HG02981 (cell line): ENCODE measurements around the gene IHH.
A peak's percentile ranks its signal among the peaks of the same experiment; 100 is the strongest.

Source experiments
- ATAC-seq: cut with Tn5 transposase; IDR thresholded peaks from one replicate; pipeline ENCODE4 v1.9.1; 2021; ENCODE audit warnings: mild to moderate bottlenecking, moderate library complexity; ENCODE audit not compliant: unreplicated experiment

The IHH gene

DNA sequence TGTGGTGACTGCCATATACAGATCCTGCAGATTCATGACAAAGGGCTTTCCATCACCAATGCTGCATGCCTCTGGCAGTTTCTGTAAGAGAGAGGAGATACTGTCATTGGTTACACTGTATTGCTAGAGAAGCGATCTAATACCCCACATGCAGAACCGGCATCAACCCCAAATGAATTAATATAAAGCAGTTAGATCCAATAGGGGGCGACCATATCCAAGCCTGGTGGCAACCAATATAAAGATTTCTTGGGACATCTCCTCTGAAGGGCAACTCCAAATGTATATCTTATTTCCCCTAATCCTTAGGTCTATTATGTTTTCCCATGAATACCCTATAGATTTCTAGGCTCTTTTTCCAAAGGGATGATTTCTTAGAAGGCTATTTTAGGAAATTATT lies 17.4 kb upstream of the IHH start:
- ATAC-seq = no peak

DNA sequence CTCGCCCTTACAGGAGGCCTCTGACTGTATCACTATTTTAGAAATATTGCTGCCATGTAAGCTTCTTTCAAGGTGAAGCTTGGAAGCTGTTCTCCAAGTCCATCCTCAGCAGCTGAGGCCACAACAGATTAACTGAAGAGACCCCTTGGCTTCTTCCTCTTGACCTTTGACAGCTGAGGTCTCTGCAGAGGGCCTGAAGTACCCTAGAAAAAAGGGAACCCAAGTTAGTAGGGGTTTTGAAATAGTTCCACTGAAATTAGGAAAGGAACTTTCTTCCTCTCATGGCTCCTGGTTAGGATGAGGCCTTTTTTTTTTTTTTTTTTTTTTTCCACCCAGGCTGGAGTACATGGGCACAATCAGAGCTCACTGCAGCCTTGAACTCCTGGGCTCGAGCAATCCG lies 15.5 kb upstream of the IHH start:
- ATAC-seq = no peak

DNA sequence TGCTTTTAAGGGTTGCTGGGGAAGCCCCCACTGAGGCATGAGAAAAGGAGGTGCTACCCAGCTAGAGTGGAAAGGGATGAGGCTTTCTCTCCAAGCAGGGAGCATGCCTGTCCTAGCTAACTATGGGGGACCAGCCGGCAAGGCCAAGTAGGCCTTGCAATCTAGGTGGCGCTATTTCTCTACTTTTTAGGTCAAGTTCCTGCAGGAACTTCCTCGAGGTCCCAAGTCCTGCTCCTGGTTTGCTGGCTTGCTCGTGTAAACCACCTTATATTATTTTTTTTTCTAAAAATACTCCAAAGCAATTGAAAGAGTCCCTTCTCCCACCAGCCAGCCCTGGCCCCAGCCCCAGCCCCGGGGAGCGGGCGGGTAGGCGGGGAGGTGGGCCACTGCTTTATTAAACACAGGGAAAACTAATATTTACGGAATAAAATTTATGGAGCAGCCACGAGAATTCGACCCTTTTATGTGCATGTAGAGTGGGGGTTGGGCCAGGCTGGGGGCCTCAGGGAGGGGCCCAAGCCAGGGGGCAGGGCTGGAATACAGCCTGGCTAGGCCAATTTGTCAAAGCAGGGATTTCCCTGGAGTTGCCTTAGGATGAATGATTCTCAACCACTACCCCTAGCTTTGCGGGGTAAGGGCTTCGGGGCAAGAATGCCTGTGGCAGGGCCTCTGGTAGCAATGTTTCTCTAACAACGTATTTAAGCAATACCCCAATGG lies 12.8 kb upstream of the IHH start:
- ATAC-seq = no peak

DNA sequence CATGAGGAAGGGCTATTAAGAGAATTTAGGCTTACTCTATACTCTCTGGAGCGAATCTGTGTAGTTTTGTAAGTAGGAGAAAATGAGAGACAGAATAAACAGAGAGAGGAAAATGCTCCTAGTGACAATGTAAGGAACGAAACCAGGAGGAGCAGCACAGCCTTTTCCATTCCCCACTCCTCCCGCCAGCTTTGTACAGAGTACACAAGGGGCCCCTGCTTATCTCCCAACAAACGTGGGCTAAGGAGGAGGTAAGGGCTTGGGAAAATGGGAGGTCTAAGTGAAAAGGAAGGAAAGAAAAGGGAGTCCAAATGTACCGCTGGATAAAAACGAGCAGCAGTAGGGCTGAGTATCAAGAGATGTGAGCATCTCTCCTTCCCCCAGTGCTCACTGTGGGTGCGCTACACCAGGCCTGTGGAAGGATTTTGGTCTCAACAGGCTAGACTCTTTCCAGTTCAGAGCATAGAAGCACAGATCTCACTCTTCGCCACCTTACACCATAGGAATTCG lies 12.1 kb upstream of the IHH start:
- no peak for ATAC-seq

DNA sequence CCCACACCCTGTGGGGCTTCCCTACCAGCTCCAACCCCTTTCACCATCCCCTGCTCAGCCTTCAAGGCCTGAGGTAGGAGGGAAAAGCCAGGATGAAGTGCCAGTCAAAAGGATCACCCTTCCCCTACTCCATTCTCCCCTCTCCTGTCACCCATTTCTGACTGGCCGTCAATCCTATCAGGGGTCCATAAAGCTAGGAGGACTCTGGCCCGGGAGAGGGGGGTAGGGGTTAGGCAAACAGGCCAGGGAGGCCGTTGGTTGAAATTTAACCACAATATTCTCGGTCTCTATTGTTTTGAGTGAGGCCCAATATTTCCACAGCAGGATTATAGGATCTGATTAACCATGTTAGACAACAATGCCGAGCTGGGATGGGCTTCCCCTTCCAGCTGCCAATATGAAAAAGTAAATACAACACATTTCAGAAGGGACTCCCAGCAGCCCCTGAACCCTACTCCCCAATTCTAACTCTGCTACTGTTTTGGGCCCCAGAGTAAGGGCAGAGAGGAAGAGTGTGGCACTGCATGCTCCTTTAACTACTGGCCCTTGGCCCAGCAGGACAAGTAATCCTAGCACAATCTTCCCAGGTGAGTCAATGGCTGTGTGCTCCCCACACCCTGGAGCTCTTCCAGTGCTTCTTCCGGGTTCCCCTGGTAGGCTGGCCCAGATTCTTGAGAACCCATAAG lies 10.6 kb upstream of the IHH start:
- ATAC-seq = no peak

DNA sequence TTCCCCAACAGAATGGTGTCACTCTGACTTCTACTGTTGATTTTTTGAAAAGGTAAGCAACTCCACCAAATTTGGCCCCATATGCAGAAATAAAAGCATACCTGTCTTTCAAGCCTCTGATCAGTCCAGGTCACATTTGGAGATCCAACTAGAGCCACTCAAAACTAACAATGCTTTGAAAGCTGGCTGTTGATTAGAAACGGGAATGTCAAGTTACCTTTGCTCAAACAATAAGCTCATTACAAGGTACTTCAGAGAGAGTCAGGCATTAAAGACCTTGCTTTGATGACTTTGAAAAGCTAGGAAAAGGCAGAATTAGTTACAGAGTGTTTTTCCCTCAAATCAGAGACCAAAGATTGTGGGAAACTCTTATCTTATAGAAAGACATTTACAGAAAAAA lies 4.8 kb upstream of the IHH start:
- ATAC-seq = no peak

DNA sequence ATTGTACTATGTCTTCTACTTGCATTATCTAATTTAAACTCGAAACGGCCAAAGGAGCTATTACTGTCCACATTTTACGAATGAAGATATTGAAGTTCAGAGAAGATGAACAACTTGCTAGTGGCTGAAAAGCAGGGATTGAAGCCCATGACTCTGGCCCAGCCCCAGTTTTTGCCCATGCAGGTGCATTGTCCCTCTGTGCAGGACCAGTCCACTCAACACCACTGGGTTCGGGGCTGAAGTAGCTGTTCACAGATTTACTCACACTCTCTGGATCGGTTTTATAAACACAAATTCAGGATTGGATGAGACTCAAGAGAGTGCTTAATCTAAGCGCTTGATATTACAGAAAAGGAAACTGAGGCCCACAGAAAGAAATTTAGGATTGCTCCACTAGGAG lies 1.4 kb upstream of the IHH start:
- ATAC-seq = no peak

DNA sequence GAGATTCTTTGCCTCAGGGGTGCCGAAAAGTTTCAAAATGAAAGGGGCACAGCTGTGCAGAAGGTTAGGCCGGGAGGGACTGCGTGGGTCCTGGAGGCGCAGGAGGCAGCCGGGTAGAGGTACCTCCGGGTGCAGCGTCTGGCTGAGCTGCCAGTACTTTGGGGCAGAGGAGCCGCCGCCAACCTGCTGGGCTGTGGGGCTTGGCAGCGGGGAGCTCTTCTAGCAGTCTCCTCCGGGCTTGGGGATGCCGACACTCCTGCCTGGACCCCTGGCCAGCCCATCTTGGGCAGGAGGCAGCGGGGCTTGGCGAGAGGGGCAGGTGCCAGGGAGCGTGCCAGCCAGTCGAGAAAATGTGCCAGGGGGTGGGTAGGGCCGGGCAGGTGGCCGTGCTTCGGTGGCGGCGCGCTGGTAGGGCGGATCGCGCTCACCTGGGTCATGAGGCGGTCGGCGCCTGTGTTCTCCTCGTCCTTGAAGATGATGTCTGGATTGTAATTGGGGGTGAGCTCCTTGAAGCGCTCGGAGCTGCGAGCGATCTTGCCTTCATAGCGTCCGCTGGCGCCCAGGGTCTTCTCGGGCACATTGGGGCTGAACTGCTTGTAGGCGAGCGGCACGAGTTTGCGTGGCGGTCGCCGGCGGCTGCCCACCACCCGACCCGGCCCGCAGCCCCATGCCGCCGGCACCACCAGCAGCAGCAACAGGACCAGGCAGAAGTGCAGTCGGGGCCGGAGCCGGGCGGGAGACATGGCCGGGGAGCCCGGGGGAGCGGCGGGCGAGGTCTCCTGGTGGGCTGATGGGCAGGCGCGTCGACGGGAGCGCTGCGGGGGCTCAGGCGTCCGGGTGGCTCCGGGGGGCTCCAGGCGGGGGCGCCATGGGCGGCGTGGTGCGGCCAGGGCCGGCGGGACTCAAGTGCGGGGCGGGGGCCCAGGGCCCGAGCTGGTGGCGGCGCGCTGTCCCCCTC lies 717 bp downstream of the IHH start:
- ATAC-seq = no peak

DNA sequence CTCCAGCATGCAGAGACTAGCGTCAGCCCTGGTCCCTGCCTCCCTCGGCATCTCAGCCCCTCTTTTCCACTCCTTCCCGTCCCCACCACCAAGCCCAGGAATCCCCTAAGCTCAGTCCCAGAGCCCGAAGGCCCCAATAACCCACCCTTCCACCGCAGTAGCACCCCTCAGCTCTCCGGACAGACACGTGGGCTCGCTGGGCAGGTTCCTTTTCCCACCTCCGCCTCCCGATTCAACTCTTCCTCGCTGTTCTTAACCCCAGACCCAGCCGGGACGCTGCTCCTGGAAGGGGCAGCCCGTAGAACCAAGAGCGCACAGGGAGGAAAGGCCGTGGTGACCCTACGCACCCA lies 1.4 kb downstream of the IHH start:
- no peak for ATAC-seq

DNA sequence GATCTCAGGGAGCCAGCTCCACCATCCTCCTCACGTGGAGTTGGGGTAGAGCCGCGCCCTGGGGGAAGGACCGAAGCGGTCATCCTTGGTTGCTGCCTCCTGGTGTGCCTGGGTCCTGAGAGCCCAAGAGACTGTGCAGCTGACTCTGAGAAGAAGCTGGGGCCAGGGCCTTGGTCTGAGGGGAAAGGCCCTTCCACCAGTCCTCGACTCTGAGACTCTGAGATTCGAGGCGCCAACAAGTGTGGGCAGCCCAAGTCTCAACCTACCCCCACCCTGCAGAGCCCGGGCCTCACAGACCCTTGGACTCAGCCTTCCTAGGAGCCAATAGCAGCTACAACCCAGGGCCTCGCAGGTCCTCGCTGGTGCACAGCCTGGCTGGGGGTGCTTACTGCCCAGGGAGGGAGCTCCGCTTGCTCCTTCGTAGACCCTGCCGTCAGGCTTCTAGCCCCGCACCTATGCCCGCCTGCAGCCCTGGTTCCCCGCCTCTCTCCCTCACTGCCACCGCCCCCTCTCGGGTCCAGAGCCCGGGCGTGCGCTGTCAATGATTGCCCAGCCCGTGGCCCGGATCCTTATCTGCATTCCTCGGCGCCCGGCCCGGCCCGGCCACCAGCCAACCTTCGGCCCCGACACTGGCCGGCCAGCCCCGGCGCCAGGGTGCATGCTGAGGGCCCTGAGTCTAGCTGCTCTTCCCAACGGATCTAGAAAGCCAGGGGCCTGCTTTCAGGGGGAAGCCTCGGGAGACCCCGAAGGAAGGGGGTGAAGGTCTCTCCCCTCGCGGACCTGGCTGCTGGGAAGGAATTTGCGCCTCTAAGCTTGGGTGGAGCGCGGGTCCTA lies 2.0 kb downstream of the IHH start:
- no peak for ATAC-seq

DNA sequence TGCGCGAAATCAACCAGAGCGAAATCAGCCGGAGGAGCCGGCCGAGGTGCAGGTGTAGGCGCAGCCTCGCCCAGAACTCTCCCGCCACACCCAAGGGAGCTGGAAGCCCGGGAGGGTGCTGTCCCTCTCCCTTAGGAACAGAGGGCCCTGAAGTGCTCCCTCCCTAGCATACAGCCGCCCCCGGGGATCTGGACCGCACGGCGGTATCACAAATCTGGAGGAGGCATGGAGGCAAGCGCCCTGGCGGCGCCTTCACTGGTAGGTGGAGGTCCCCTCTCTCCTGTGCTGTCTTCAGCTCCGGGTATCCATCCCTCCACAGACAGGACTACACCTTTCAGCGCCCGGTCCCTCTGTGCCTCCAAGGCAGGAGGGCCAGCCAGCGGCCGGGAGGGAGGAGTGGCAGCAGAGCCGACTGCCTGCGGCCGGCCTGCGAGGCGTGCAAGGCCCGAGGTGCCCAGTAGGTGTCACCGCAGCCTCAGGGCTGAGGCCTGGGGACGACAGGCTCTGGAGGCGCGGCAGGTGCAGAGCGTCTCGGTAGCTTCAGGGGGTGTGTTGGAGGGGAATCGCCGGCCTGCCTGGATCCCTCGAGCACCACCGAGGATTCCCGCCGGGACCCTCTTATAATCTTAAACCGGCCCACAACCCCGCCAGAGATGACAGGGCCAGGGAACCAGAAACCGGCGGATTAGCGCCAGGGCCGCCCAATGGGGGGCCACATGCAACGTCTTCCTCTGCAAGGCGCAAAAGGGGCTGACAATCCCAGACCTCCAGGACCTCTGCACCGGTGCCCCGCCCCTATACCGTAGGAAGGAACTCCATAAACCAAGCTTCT lies 2.8 kb downstream of the IHH start:
- peak; percentile 80 for ATAC-seq

DNA sequence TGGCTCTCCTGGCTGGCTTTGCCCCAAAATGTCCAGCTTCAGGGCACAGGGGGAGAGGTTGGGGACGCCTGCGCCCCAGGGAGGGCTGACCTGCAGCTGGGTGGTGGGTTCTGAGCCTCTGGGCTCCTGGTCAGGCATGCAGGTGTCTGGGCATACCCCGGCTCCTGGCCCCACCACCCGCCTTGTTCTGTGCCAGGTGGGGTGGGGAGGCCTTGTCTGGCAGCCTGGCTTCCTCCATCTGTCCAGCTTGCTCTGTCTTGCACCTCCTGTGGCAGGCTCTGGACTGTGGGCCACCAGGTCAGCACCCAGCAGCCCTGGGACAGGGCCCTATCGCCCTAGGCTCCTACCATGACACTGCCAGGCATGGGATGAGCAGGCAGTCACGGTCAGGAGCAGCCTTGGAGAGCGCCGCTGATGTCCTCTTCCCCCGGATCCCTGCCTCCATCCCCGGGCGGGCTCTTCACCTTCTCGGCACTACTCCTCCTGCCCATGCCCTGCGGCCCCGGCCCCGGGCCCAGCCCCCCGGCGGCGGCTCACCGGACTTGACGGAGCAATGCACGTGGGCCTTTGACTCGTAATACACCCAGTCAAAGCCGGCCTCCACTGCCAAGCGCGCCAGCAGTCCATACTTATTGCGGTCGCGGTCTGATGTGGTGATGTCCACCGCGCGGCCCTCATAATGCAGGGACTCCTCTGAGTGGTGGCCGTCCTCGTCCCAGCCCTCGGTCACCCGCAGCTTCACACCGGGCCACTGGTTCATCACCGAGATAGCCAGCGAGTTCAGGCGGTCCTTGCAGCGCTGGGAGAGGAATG lies 3.6 kb downstream of the IHH start:
- ATAC-seq = no peak

DNA sequence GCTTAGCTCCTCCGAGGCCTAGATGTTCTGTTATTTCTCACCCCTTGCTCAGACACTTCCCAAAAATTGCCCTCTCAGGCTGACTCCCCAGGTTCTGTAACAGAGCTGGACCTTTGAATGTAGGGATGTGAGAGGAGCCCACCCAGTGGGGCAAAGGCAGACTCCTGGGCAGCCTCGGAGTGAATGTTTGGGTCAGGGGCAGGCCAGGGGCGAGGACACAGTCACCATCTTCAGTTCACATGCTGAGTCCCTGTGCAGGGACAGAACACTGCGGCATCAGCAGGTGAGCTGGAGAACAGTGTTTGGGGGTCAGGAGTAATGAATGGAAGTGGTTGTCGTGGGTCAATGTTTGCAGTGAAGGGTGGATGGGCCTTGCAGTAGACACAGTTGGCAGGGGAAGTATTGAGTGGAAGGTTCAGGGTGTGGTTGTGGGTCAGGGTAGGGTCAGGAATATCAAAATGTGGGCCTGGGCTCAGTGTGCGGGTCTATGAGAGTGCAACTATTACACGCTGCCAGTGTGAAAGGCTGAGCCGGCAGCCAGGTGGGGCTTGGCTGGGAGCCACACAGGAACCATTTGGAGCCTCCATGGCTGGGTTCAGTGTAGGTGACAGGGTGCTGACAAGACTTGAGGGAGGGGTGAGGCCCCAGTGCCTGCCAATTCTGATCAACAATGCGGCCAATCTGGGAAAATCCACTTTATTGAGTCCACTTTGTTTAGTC lies 4.4 kb downstream of the IHH start:
- no peak for ATAC-seq

DNA sequence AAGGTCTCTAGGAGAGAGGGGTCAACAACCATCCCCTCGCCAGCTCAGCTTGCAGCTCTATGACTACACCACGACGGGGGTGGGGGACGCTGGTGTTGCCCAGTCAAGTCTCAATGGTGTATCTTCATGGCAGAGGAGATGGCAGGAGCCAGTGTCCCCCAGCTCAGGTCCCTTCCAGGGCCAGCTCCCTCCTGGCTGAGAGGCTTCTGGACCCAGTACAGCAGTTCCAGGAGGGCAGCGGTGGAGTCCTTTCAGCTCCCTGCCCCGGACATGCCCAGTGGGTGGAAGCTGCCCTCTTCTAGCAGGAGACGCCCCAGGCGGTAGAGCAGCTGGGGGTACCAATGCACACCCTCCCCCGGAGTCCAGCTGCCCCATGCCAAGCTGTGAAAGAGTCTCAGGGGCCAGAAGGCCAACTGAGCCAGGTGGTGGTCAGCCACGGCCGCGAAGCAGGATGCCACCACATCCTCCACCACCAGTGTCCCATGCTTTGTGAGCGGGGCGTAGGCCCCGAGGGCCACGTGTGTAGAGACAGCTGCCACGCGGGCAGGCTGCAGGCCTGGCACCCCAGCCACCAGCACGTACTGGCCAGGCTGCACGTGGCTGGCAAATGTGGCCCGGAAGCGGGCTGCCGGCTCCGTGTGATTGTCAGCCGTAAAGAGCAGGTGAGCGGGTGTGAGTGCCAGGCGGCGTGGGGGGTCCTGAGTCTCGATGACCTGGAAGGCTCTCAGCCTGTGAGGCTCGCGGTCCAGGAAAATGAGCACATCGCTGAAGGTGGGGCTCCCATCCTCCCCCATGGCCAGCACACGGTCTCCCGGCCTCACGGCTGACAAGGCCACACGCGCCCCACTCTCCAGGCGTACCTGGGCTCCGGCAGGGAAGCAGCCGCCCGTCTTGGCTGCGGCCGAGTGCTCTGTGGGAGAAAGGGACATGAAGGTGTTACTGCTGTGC lies 5.5 kb downstream of the IHH start:
- no peak for ATAC-seq

DNA sequence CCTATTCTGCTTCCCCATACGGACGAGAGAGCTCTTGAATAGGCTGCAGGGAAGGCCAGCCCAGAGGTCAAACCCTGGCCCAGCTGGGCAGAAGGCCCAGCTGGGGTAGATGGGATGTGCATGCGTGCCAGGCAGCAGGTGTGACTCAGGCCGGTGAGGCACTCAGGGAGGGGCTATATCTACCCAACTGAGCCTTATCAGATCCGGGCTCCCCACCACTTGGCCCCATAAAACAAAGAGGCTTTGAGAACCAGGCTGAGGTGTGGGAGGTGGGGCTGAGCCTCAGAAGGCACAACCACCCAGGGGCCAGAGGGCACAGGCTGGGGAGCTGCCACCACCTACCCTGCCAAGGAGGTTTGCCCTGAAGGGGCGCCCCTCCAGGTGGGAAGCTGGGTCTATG lies 11.4 kb downstream of the IHH start:
- ATAC-seq = no peak

DNA sequence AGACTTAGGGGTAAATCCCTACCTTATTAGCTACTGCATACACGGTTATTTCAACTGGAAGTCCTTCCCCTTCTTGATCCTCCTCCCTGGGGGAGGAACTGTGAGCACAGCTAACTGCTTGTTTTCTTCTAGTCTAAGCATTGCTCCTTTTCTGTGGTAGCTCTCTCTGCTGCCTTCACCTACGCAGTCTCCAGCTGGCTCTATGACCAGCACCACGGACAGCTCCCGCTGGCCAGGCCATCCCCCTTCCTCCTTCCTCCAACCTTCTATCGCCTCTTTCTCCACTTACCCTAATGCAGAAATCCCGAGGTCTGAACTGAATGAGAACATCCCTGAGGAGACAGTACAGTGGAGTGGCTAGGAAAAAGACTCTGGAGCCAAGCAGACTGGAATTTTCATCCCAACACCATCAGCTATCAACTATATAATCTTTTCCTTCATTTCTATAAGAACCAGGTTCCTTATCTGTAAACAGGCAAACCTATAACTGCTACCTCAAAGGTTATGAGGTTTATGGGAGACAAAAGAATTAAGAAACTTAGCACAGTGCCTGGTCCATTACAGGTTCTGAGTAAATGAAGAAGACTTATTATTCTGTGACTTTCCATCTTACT lies 14.7 kb downstream of the IHH start:
- no peak for ATAC-seq

DNA sequence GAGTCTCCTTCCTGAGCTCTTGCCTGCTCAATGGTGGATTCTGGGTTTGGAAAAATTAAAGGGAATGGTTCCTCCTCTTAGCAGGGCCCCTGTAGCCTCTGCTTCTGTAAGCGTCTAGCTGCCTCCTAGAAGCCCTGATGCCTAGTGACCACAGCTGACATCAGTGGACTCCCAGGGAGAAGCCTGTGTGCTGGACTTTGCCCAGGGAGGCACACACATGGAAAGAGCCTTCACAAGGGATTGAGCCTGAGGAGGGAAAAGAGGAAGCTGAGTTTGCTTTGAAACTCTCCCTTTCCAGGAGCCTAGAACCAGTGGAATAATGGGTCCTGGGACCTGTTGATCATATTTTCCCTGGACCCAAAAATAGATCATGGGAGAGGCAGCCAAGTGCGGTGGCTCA lies 18.0 kb downstream of the IHH start:
- ATAC-seq = no peak
